Activated effector memory CD4-positive, alpha-beta T cell treated with anti-CD3 and anti-CD28 coated beads, Interleukin-2, amount 50 U/mL, for 16 hours (primary cell): ENCODE measurements around the gene PHLPP1.
A peak's percentile ranks its signal among the peaks of the same experiment; 100 is the strongest.

ENCODE experiments used
- DNase-seq: peaks from one replicate; pipeline ENCODE4 v3.0.0-alpha.2; 2020

Gene PHLPP1

DNA sequence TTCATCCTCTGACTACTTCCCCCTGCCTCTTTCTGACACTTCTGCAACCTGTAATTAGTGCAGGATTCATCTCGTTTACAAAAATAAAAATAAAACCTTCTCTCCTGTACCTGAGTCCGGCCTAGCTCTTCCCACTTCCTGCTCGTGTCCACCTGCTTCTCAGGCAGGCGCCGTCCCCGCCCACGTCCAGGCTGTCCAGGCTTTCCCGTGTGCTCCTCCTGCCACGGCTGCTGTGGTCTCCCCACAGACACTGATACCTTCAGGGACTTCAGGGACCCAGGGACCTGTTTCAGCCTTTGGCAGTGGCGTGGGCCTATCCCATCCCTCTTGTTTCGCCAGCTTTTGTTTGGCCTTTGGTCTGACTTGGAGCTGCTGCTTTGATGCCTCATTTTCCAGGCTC is 272.5 kb downstream of the PHLPP1 start:
- no peak for DNase-seq

DNA sequence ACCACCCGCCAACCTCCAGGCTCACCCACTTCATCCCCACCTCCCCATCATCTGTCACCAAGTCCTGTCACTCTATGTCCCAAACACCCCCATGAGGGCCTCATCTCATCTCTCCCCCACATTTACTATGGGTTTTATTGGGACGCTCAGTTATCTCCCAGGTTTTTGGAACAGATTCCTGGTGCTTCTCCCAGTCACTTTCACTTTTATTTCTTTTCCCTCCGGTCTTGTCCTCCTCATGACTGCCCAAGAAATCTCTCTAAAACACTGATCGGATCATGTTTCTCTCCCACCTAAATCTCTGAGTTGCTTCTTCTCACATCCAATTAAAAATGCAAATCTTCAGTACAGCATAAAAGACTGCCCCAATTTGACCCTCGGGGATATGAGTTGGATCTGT is 273.1 kb downstream of the PHLPP1 start:
- no peak for DNase-seq

DNA sequence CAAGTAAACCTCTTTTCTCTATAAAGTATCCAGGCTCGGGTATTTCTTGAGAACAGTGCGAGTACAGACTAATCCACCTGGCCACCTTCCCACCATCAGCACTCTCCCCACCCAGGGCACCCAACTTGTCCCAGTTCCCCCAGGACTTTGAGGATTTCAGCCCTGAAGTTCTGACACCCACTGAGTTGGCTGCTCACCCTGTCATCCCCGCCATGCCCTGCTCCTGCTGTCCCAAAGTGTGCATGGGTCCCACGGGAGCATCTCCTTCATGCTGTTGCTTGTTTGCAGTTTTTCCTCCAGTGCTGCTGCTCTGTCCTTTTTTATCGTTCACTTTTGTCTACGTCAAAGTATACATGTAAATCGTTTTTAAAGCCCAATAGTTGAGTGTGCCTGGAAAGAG is 273.9 kb downstream of the PHLPP1 start:
- DNase-seq: no peak

DNA sequence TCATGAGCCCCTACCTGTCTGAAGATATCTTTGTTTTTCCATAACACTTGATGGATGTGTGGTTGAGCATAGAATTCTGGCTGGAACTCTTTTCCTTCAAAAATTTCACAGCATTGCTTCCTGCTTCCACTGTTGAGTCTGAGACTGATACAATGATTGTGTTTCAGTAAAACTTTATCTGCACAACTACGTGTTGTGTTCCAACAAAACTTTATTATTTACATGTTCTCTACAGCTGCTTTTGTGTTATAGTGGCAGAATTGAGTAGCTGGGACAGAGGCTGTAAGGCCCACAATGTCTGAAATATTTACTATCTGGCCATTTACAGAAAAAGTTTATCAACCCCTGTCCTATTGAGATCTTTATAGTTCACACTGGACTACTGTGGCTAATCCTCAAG is 275.3 kb downstream of the PHLPP1 start:
- no peak for DNase-seq

DNA sequence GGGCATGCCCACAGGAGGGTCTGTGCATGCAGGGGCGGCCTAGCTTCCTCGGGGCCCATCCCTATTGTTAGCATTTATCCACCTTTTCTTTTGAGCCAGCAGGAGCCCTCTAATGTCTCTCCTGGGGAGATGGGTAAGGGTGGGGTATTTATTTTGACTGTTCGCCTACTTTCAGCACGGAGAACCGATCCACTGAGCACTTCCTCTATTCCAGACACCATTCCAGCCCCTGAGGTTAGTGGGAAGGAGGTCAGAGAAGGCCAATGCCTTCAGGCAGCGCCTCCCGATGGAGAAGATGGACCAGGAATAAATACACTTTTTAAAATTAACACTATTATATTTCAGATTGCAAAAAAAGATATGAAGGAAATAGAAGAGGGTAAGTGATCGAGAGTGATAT is 276.0 kb downstream of the PHLPP1 start:
- no peak for DNase-seq

DNA sequence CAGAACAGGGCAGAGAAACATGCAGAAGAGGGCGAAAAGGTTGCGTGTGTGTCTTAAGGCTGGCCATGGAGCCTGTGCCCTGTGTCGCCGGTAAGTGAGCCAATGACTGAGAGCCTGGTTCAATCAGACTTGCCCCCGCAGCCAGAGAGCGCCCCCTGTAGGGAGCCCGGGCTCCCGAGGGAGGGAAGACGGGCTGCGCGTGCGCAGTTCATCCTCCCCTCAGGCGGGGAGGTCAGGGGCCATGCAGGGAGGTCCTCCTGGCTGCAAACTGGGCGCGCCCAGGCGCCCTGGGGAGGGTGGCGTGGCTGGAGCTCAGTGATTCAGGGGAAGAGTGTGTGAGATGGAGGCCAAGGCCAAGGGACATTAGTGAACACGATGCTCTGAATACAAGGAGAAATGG is 276.6 kb downstream of the PHLPP1 start:
- no peak for DNase-seq

DNA sequence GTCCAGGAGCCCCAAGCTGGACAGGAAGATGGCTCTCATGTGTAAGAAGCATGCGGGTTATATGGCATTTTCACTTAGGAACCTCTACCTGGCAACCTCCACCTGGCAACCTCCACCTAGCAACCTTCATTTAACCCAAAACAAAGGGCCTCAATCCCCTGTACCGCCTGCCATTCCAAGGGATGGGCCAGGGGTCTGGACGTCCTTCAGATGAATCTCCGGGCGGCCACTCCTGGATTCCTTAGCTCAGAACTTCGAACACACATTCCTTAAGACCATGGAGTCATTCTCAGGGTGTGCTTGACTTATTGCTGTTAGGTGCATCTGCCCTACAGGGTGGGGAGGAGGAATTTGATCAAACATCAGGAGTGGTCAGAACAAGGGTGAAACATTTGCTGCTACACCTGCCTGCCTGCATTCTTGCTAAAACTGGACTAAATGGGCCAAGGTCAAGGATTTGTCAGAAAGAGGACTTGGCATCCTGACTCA is 277.6 kb downstream of the PHLPP1 start:
- DNase-seq: no peak

DNA sequence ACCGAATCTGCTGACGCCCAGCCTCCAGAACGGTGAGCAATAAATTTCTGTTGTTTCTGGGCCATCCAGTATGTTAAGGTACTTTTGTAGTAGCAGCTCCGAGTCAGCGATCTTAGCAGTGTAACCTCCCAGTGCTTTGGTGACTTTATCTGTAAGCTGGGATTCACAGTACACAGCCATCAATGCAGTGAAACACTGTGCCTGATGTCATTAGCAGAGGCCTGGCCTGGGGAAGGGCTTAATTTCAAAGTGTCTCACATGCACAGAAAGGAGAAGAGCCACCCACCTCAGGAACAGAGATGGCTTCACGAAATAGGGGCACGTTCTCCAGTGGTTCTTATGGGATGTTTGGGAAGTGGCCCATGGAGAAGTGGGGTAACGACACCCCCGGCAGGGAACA is 281.2 kb downstream of the PHLPP1 start:
- no peak for DNase-seq

DNA sequence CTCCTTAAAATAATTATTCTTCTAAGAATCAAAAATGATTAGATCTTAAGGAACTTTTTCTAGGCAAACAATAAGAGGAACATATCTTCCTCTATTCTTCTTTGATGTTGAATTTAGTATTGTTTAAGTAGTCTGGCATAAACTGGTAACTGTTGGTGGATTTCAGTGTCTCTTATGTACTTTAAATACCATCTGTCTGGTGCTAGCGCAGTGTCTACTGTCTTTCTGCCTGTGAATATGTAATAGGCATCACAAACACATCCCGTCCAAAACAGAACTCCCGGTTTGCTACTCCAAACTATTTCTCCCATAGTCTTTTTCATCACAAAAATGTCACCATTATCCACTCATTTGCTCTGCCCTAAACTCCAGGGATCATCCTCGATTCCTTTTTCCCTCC is 281.7 kb downstream of the PHLPP1 start:
- no peak for DNase-seq

DNA sequence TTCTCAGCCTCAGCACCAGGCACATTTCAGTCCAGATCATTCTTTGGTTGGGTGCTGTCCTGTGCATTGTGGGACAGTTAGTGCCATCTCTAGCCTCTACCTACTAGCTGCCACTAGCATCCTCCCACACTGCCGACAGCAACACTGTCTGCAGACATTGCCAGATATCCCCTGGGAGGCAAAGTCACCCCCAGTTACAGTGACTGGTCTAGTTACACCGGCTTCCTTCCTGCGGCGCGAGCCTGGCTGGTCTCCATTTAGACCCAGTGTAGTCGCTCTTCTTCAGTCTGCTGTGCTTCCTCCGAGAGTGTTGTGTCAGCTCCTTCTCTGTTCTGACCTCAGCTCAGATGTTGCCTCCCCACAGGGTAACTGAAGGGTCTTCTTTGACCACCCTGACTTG is 283.1 kb downstream of the PHLPP1 start:
- DNase-seq: peak; percentile 30

DNA sequence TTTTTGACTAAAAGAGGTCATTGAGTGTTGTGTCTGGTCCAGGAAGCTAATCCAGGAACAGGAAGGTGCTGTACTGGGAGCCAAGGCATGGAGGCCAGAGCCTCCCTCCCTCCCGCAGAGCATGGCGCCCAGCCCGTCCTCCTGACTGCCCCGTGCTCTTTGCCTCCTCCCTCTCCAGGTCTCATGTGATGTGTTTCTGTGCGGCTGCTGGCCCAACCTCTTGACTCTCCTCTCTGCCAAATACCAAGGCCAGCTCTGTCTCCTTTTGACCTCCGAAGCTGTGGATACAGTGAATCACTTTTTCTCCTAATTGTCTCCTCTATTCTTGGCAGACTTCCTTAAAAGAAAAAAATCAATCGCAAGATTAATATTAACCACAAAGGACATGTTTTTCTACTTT is 284.1 kb downstream of the PHLPP1 start:
- DNase-seq: peak; percentile 27

DNA sequence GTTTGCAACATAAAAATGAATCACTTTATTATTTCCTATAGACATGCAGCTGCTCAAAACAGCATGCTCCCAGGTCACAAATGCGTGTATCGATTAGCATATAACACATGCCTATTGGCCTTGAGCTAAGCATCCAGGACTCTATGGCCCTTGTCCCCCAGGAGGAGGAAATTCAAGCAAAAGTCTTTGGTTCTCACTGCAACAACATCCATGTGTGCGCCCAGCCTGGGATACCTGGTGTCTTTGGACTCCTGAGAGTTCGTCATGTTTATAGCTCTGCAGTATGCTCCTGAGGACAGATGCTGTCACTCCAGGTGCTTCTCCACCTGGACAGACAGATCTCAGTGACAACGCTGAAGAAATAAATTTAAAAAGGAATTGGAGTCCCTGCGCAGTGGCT is 284.6 kb downstream of the PHLPP1 start:
- DNase-seq: peak; percentile 41

DNA sequence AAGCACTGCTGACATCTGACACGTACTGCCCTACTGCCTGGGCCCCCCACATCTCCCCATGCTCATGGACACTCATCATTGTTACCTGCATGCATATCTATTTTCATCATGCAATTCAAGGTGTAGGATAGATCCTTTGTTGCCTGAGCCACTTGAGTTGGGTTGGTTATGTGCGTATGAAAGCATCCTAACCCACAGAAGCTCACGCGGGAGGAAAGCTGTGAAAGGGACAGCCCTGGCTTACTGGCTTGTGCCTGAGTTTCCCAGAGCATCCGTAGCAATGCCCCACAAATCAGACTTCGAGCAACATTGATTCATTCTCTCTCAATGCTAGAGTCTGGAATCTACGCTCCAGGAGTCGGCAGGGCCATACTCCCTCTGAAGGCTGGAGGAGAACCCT is 285.5 kb downstream of the PHLPP1 start:
- no peak for DNase-seq

DNA sequence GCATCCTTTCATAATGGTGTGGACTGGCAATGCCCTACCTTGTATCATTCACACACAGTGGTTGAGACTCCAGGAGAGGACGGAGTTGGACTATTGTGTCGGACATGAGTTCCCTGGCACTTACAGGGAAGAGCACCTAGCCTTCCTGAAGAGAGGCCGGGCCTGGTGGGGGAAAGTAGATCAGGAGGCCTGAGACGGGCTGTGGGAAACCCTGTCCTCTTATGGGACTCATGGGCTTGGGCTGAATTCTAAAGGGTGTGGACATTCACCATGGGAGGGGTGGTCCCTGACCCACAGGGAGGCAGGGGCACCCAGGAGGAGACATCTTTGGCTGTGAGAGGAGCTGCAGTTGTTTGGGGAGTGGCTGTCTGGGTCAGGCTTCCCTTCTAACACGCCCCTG is 286.5 kb downstream of the PHLPP1 start:
- no peak for DNase-seq

DNA sequence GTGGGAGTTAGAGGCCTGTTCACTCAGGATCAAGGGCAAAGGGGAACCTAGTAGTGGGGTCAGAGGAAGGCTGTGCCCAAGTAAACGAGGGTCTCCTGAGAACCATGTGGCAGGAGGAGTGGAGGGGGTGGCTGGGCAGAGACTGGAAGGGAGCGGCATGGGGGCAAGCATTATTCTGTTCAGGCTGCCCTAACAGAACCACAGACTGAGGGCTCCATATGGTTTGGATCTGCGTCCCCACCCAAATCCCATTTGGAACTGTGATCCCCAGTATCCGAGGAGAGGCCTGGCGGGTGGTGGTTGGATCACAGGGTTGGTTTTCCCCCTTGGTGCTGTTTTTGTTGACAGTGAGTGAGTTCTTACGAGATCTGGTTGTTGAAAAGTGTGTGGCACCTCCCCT is 287.0 kb downstream of the PHLPP1 start:
- peak; percentile 36 for DNase-seq

DNA sequence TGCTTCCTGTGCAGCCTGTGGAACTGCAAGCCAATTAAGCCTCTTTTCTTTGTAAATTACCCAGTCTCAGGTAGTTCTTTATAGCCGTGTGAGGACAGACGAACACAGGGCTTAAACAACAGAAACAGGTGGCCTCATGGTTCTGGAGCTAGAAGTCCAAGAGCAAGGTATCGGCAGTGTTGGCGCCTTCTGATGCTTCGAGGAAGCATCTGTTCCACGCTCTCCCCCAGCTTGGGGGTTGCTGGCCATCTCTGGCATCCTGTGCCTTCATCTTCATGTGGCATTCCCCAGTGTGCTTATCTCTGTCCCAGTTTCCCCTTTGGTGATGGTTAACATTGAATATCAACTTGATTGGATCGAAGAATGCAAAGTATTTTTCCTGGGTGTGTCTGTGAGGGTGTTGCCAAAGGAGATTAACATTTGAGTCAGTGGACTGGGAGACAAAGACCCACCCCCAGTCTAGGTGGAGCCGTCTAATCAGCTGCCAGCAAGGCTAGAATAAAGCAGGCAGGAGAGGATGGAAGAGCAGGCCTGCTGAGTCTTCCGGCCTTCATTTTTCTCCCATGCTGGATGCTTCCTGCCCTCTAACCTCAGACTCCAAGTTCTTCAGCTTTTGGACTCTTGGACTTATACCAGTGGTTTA is 287.6 kb downstream of the PHLPP1 start:
- DNase-seq: no peak

DNA sequence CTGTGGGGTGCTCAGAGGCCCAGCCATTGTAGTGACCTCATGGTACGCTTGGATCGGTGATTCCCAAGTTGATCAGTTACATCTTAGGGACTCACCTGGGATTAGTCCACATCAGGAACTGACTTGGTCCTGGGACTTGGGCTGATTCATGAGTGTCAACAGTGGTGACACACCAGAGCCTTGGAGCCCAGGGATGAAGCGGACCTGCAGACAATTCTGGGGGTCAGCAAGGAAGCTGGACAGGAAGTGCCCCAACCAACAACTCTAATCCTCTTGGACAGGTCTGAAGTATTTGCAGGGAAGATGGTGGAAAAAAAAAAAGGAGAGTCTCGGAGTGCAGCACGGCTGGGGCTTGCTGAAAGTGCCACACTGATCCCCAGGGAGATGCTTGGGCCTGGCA is 288.6 kb downstream of the PHLPP1 start:
- no peak for DNase-seq

DNA sequence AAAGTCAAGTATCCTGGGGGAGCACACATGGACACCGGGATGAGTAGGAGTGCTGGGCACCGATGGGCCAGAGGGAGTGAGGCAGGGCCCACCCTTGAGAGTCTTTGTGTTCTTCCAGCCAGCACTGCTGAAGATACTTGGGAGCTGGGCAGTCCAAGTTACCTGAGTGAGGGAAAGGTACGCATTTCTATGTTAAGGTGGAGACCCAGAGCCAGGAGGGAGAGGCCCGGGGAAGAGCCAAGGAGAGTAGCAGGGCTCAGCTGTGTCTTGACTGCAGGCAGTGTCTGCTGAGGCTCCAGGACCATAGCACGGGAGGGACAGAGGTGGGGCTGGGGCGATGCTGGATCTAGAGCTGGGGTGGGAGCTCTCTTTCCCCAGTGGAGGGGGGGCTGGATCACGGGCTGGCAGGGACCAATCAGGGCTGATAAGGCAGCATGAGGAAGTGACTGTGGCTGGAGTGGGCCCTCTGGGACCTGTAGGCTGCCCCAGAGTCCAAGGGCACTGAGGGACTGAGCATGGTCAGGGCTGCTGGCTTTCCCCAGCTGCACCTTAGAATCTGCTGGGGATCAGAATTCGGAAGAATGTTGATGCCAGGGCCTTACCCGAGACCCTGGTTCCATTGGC is 289.2 kb downstream of the PHLPP1 start:
- no peak for DNase-seq

DNA sequence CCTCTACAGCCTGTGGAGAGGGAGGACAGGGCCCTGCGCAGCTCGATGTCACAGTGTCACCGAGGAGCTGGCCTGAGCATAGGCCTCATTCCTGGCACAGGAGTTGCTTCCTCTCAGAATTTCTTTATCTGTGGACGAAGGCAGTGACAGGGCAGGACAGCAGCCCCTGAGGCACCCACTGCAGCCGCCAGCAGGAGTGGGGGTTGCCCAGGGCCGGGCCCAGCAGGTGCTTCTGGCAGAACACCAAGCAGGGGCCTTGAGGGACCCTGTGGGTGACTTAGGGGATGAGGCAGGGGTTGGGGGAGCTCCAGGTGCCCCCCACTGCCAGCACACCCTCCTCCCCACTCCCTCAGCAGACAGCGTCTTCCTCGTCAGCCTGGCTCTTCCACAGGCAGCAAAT is 290.0 kb downstream of the PHLPP1 start:
- no peak for DNase-seq

DNA sequence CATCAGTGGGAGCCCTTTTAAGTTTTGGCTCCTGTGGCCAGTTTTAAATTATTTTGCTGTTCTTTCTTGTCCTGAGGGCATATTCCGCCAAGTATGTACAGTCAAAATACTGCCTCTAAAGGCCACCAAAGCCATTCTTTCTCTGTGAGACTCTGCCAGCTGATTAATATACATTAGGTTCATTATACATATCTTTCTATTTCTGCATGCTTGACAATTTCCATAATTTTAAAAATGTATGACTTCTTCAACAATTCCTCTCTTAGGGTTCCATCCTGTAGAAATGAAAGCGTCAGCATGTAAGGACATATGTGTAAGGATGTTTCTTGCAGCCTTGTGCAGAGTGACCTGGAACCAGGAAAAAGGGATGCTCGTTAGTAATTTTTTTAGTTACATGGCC is 291.9 kb downstream of the PHLPP1 start:
- no peak for DNase-seq

DNA sequence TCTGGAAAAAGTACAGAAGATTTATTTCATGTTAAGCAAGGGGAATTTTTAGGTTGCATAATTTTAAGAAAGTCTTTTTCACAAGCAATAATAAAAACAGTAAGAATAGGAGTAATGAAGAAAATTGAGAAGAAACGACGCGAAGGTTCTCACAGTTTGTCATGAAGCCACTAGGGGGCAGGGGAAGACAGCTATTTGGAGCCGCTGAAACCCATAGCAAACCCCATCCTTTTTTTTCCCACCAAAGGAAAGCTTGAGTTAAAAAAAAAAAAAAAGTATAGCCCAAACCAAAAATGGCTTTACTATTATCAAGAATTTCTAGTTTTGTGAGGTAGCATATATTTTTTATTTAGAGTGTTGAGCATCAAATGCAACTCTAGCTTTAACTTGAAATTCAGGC is 300.9 kb downstream of the PHLPP1 start:
- peak; percentile 77 for DNase-seq

DNA sequence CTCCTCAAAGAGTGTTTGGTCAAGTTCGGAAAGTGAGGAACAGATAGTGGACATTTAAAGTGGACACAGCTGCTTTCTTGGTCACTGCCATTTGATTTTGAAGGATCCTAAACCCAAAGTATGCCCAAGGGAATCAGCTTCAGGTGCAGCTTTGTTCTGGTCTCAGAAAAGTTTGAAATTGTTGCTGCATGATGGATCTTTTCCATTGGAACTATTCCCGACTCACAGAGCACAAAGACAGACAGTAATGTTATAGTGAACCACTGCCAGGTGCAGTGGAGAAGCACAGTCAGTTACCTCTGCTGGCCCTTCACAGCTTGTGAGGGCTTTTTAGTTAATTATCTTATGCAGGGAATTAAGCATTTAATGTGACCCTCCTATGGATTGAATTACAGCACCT is 301.7 kb downstream of the PHLPP1 start:
- no peak for DNase-seq

DNA sequence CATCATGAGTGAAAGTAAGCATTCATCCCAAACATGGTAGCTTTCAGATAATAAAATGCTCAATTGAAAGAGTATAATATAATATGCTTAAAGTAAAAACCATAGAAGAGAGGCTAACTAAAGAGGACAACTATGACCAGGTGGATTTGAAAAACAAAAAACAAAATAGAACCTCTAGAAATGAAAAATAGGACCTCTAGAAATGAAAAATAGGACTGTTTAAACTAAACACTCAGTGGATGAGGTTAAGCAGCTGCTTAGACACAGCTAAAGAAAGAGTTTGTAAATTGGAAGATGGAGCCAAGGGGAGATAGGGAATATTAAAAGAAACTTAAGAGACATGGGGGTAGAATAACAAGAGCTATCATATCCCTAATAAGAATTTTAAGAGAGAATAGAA is 302.6 kb downstream of the PHLPP1 start:
- no peak for DNase-seq

DNA sequence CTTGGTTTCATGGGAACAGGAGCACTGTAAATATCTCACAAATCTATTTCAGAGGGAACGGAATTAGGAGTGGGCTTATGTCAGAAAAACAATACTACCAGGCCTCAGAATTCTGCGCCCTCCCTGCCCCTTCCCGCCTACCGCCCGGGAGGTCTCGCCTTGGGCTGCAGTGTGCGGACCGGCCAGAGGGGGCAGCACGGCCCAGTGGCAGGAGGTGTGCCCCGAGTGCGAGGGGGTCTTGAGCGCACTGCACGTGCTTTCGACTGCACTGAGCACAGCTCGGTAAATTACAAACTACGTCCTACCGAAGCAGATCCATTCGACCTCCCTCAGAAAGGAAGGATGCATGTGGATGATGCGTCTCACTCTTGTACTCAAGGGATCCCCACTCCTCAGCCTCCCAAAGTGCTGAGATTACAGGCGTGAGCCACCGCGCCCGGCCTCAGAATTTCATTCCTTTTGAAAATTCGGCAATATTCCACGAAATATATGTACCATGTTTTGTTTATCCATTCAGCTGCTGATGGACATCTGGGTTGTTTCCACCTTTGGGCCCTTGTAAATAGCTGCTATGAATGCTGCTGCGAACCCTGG is 307.2 kb downstream of the PHLPP1 start:
- no peak for DNase-seq
